GM12874 (cell line): ENCODE data around the gene LRRFIP1.

ENCODE experiments used
- TF ChIP-seq, protein P1 (sequence below): IDR thresholded peaks from 2 replicates; pipeline ENCODE4 v1.5.1; 2011; ENCODE audit warnings: low read depth, mild to moderate bottlenecking, control low read depth, low read length, moderate library complexity; ENCODE audit not compliant: insufficient read depth

LRRFIP1 gene

DNA sequence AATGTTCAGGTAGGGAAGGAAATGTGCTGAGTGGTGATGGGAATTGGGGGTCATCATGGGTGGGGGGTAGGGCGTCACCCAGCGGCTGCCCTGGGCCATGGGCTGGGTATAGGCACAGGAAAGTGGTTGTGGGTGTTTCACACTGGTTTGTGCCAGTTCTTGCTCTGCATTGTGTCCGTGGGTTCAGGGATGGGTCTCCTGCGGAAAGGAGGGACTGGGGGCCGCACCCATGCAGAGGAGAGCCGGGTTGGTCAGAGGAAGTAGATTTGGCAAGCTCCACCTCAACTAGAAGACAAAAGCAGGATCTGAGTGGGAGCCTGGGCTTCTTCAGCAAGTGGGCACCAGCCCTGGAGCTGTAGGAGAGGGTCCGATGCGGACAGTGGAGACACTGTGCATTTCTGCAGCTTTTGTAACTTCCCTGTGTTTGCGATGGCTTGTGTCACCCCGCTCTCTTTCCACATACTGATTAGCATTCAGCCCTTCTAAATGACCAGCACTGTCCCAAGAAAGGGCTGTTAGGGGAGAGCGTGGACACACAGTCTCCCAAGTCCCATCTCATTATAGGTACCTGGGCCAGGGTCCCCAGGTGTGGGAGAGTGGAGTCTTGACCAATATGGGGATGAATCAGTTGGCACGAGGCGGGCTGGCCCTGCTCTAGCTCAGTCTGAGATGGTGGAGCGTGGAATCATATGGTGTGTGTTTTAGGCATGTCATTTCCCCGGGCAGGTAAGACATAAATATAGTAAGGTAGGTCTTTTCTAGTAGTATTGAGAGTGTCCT, 67.2 kb downstream of the LRRFIP1 start:
- TF ChIP-seq, protein P1, sequence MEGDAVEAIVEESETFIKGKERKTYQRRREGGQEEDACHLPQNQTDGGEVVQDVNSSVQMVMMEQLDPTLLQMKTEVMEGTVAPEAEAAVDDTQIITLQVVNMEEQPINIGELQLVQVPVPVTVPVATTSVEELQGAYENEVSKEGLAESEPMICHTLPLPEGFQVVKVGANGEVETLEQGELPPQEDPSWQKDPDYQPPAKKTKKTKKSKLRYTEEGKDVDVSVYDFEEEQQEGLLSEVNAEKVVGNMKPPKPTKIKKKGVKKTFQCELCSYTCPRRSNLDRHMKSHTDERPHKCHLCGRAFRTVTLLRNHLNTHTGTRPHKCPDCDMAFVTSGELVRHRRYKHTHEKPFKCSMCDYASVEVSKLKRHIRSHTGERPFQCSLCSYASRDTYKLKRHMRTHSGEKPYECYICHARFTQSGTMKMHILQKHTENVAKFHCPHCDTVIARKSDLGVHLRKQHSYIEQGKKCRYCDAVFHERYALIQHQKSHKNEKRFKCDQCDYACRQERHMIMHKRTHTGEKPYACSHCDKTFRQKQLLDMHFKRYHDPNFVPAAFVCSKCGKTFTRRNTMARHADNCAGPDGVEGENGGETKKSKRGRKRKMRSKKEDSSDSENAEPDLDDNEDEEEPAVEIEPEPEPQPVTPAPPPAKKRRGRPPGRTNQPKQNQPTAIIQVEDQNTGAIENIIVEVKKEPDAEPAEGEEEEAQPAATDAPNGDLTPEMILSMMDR = peak; percentile 58

DNA sequence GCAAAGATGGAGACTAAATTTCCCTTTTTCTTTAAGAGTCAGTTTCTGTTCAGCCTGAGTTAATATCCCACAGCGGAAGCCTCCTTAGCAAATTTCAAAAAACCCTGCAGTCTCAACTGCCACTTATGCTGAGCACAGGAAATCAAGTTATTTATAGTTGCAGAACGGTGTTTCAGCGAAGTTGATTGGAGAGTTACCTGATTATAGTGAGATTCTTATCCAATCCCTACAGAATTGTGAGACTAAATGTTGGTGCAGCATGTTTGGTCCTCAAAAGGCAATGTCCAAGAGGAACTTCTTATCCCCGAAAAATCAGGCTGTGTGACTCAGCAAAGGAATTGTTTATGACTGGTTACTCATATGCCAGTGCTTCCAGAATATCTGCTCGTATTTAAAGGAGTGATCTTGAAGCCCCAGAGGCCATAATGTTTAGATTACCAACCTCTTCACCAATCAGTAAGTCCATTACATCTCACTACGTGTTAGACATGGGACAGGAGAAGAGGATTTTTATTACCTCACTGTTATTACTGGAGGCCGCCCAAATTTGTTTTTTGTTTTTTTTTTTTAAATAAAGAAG, 67.9 kb downstream of the LRRFIP1 start:
- TF ChIP-seq, protein P1 = no peak

DNA sequence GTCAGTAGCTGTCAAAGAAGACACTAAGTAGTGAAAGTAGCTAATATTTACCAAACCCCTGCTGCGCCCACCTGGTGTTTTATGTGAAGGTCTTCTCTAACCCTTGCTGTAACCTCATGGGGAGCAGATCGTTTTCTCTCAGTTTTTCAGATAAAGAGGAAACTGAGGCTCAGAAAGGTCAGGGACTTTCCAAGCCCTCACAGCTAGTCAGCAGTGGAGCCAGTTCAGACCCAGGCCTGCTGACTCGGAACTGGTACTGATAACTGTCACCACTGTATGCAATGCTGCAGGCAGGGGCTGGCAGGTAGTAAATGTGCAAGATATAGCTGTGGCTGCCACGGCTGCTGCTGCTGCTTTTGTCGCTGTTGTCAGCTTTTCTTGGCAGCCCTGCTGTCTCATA, 69.1 kb downstream of the LRRFIP1 start:
- TF ChIP-seq, protein P1 = no peak

DNA sequence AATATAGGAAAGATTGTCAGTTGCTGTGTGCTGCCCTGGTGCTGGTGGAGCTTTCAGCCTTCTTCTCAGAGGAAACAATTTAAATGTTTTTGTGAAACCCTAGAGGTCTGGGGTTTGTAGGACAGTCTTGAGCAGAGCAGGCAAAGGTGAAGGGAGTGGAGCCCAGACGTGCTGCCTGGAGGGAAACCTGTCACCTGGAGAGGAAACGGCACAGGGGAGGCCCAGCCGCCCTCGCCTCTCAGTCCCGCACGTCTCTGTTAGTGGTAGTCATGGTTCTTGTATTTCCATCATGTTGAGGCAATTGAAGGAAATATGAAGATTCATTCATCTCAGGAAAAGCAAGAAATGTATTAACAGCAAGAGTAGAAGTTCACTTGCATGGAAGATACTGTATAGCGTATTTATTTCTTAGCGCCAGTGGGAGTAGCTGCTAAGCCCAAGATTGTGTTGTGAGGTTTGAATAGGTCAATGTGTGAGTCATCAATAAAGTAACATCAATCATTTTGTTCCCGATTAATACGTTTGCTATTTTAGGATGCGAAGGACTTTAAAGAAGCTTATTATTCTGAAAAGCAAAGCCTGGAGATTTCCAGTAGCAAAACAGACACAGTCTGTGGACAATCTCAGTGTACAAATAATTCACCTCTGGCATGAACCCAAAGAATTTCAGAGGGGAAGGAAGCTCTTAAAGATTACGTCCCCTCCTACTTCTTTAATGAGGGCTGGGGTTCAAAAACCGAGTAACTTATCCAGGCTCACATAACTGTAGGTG, 70.4 kb downstream of the LRRFIP1 start:
- TF ChIP-seq, protein P1 = no peak

DNA sequence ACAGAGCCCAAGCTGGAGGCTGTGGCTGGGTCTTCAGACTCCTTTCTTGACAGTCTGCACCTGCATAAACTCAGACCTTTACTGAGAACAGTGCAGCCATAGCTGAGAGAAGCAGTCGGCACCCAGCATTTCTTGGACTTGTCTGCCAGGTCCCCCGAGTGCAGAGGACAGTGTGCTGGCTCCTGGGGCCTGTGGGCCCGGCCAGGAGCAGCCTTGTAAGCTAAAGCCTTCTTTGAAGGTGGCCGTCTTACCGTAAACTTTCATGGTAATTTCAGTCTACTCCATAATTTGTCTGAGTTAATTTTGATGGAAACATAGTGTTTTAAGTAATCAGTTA, 70.9 kb downstream of the LRRFIP1 start:
- TF ChIP-seq, protein P1 = no peak

DNA sequence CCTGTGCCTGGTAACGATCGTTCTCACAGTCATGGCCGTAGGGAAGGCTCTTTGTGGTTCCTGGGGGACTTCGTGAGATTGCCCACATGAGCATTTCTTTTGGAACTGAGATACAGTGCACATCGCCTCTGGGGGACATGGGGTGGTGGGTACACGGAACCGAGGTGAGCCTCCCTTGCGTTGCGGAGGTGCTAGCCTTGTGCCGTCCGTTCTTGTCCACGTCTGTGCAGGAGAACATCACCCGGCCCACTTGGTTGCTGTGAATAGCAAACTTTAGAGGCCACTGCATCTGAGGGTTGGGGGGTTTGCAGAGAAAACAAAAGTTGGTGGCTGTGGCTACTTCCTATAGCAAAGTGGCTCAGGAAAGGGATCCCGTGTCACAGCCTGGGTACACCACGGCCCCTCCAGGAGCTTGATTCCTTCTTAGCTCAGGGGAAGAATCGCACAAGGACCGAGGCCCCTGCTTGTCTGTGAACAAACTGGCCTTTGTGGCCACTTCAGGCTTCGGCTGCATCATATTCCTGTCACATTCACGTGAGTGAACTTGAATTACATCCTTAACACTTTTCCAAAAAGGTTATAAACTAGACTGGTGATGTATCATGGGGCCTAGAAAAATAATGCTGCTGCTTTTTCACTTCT, 72.6 kb downstream of the LRRFIP1 start:
- TF ChIP-seq, protein P1 = no peak

DNA sequence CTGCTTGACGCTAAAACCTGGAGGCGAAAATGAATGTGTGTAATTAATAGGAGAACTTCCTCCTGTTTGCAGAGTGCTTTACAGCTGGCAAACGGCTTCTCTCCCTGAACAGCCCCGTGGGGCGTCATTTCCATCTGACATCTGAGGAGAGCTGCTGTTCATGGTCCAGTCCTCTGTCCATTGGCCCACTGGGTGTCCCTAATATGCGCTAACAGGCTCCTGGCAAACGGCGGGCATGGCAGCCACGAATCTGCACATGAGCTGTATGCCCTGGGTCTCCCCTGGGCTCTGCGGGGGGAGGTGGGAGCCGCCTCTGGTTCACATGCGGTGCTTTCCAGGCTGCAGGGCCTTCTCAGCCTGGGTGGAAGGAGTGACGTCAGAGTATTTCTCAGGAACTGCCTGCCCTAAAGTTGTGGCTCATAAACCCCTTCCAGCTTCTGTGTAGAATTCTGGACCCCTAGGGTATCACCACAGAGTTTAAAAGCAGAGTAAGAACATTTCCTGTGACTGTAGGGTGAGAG, 73.2 kb downstream of the LRRFIP1 start:
- TF ChIP-seq, protein P1 = no peak
